ENCODE results near the gene CFAP100. TPM values are rescaled to one million over a fixed set of nuclear protein-coding genes. Genes with fewer than 3 reads are reported as not detected.
A peak's percentile ranks its signal among the peaks of the same experiment; 100 is the strongest.

CFAP100 gene
- total RNA-seq, 3 donors from 2014 or later (not counting 1 experiment from before 2014, with no cell fraction given) = not detected

- peaks cover 78% of the 10 kb centered on the region for H3K36me3 ChIP-seq (ENCODE audit: control insufficient read depth, insufficient read depth, low read length)
- no peaks in the 10 kb centered on the region for H3K9me3 ChIP-seq (ENCODE audit: control insufficient read depth, insufficient read depth, low read length)
- no peak overlapping the region for H3K4me3 Mint-ChIP-seq
- intact Hi-C loops (cut with micrococcal nuclease) = no loop called here
- H3K4me1 ChIP-seq (ENCODE audit: control insufficient read depth, insufficient read depth, low read length) = no peaks in the 10 kb centered on the region
- no peaks in the 10 kb centered on the region for H3K36me3 Mint-ChIP-seq
- H3K27ac ChIP-seq (ENCODE audit: low read length) = no peak overlapping the region
- H3K4me1 Mint-ChIP-seq = peaks cover 14 to 26% of the 10 kb centered on the region in 2 donors
- no peaks in the 10 kb centered on the region for H3K9me3 Mint-ChIP-seq
- TF ChIP-seq CTCF (IDR thresholded peaks at IDR 0.05) = no peak
- ATAC-seq (no peak), DNase-seq (no peak)
- no peaks in the 10 kb centered on the region for H3K27me3 Mint-ChIP-seq (ENCODE audit: low read depth in 2 of 2)
- H3K4me3 ChIP-seq (ENCODE audit: low read length) = no peak overlapping the region
- no peaks in the 10 kb centered on the region for H3K27me3 ChIP-seq (ENCODE audit: control insufficient read depth, insufficient read depth, low read length)
- no peak overlapping the region for H3K27ac Mint-ChIP-seq
- WGBS (ENCODE audit: insufficient coverage) = 95% methylated on average over 5 of the region's 6 CpGs
These were observed 59.9 kb downstream of the CFAP100 start for GRCh38 chr3:126454437-126455198.

GRCh38 chr3:126456211-126456610, 61.5 kb downstream of the CFAP100 start:
- H3K27me3 Mint-ChIP-seq (ENCODE audit: low read depth in 2 of 2) = no peaks in the 10 kb centered on the region
- peaks cover 80% of the 10 kb centered on the region for H3K36me3 ChIP-seq (ENCODE audit: control insufficient read depth, insufficient read depth, low read length)
- TF ChIP-seq CTCF (IDR thresholded peaks at IDR 0.05) = no peak
- 74% methylated on average over 4 of the region's 4 CpGs for WGBS (ENCODE audit: insufficient coverage)
- intact Hi-C loops (cut with micrococcal nuclease) = no loop called here
- H3K27ac ChIP-seq (ENCODE audit: low read length) = no peak overlapping the region
- no peaks in the 10 kb centered on the region for H3K4me1 ChIP-seq (ENCODE audit: control insufficient read depth, insufficient read depth, low read length)
- no peak overlapping the region for H3K4me3 Mint-ChIP-seq
- H3K4me3 ChIP-seq (ENCODE audit: low read length) = no peak overlapping the region
- no peaks in the 10 kb centered on the region for H3K9me3 ChIP-seq (ENCODE audit: control insufficient read depth, insufficient read depth, low read length)
- peaks cover 14 to 21% of the 10 kb centered on the region in 2 donors for H3K4me1 Mint-ChIP-seq
- H3K9me3 Mint-ChIP-seq = no peaks in the 10 kb centered on the region
- ATAC-seq (peak in 2 of 3 donors; percentile 30 to 34), DNase-seq (no peak)
- H3K27ac Mint-ChIP-seq = peak overlapping the region in 1 of 2 donors; percentile 38
- no peaks in the 10 kb centered on the region for H3K27me3 ChIP-seq (ENCODE audit: control insufficient read depth, insufficient read depth, low read length)
- H3K36me3 Mint-ChIP-seq = no peaks in the 10 kb centered on the region

GRCh38 chr3:126456766-126457388, 62.2 kb downstream of the CFAP100 start:
- DNase-seq = no peak
- no peak overlapping the region for H3K27ac ChIP-seq (ENCODE audit: low read length)
- Mint-ChIP-seq H3K9me3 (no peaks in the 10 kb centered on the region), H3K4me1 (peaks cover 14 to 15% of the 10 kb centered on the region in 2 donors), H3K27ac (peak overlapping the region in 1 of 2 donors; percentile 38), H3K36me3 (no peaks in the 10 kb centered on the region), H3K27me3 (ENCODE audit: low read depth in 2 of 2) (no peaks in the 10 kb centered on the region), H3K4me3 (no peak overlapping the region)
- no peaks in the 10 kb centered on the region for H3K4me1 ChIP-seq (ENCODE audit: control insufficient read depth, insufficient read depth, low read length)
- no peak for TF ChIP-seq CTCF (IDR thresholded peaks at IDR 0.05)
- H3K27me3 ChIP-seq (ENCODE audit: control insufficient read depth, insufficient read depth, low read length) = no peaks in the 10 kb centered on the region
- no peaks in the 10 kb centered on the region for H3K9me3 ChIP-seq (ENCODE audit: control insufficient read depth, insufficient read depth, low read length)
- no peak for ATAC-seq
- intact Hi-C loops (cut with micrococcal nuclease) = no loop called here
- peaks cover 80% of the 10 kb centered on the region for H3K36me3 ChIP-seq (ENCODE audit: control insufficient read depth, insufficient read depth, low read length)
- WGBS (ENCODE audit: insufficient coverage) = 87% methylated on average over 12 of the region's 12 CpGs
- no peak overlapping the region for H3K4me3 ChIP-seq (ENCODE audit: low read length)

Data from natural killer cell (primary cell).